HG02970 (cell line): ENCODE results near the gene GNA14.
"Not testable (repeated sequence)": the region's sequence is repeated elsewhere in the genome, so short reads cannot be mapped to it uniquely, and the experiment has no call there.

ENCODE experiments used
- ATAC-seq: cut with Tn5 transposase; IDR thresholded peaks from one replicate; pipeline ENCODE4 v1.9.1; 2021; ENCODE audit warnings: mild to moderate bottlenecking, moderate library complexity, moderate number of reproducible peaks; ENCODE audit not compliant: unreplicated experiment, low FRiP score

The GNA14 gene

GRCh38 chr9:77455312-77455927, 192.7 kb downstream of the GNA14 start:
- ATAC-seq: no peak

- ATAC-seq: no peak
Measured at GRCh38 chr9:77454663-77455062, 193.5 kb downstream of the GNA14 start.

- ATAC-seq: no peak
Measured at GRCh38 chr9:77453825-77454647, 194.1 kb downstream of the GNA14 start.

- no peak for ATAC-seq
Measured at GRCh38 chr9:77451507-77451906, 196.6 kb downstream of the GNA14 start.

GRCh38 chr9:77450085-77450475, 198.0 kb downstream of the GNA14 start:
- ATAC-seq: no peak

GRCh38 chr9:77449240-77450084, 198.7 kb downstream of the GNA14 start:
- ATAC-seq: no peak

GRCh38 chr9:77447646-77448045, 200.5 kb downstream of the GNA14 start:
- ATAC-seq: no peak

- no peak for ATAC-seq
Measured at GRCh38 chr9:77442436-77442835, 205.7 kb downstream of the GNA14 start.

- not testable (repeated sequence) for ATAC-seq
Measured at GRCh38 chr9:77441124-77441523, 207.0 kb downstream of the GNA14 start.

- no peak for ATAC-seq
Measured at GRCh38 chr9:77440057-77440456, 208.1 kb downstream of the GNA14 start.

GRCh38 chr9:77438653-77439052, 209.5 kb downstream of the GNA14 start:
- no peak for ATAC-seq

GRCh38 chr9:77435688-77436087, 212.4 kb downstream of the GNA14 start:
- ATAC-seq: no peak

- no peak for ATAC-seq
Measured at GRCh38 chr9:77435277-77435676, 212.8 kb downstream of the GNA14 start.

- no peak for ATAC-seq
Measured at GRCh38 chr9:77433675-77434445, 214.3 kb downstream of the GNA14 start.

GRCh38 chr9:77432053-77432452, 216.1 kb downstream of the GNA14 start:
- no peak for ATAC-seq

- no peak for ATAC-seq
Measured at GRCh38 chr9:77429928-77430327, 218.2 kb downstream of the GNA14 start.

- ATAC-seq: no peak
Measured at GRCh38 chr9:77427256-77427927, 220.7 kb downstream of the GNA14 start.

- ATAC-seq: no peak
Measured at GRCh38 chr9:77426712-77427111, 221.4 kb downstream of the GNA14 start.

- no peak for ATAC-seq
Measured at GRCh38 chr9:77424993-77425392, 223.1 kb downstream of the GNA14 start.

- no peak for ATAC-seq
Measured at GRCh38 chr9:77423841-77424240, 224.3 kb downstream of the GNA14 start.
